GM19351 (cell line): ENCODE measurements around the gene C9.
"Not testable (repeated sequence)": the region's sequence is repeated elsewhere in the genome, so short reads cannot be mapped to it uniquely, and the experiment has no call there.

Experiments used
- ATAC-seq: cut with Tn5 transposase; IDR thresholded peaks from one replicate; pipeline ENCODE4 v1.9.1; 2021; ENCODE audit warnings: mild to moderate bottlenecking, moderate library complexity; ENCODE audit not compliant: unreplicated experiment

Gene C9

GRCh38 chr5:39364367-39364766, at the start of gene C9:
Gene C9, minus strand, starts transcription at chr5:39364495. Its CDS starts 31 bp downstream, at chr5:39364464.
- no peak for ATAC-seq

- no peak for ATAC-seq
These were observed 49.5 kb upstream of the C9 start for GRCh38 chr5:39413771-39414170.

- ATAC-seq, result no peak
These were observed 48.6 kb upstream of the C9 start for GRCh38 chr5:39412721-39413394.

- ATAC-seq, result no peak
These were observed 47.7 kb upstream of the C9 start for GRCh38 chr5:39411985-39412384.

GRCh38 chr5:39411061-39411460, 46.8 kb upstream of the C9 start:
- no peak for ATAC-seq

GRCh38 chr5:39409033-39409432, 44.7 kb upstream of the C9 start:
- ATAC-seq, result no peak

- ATAC-seq, result no peak
These were observed 41.0 kb upstream of the C9 start for GRCh38 chr5:39405083-39405843.

- ATAC-seq, result not testable (repeated sequence)
These were observed 39.5 kb upstream of the C9 start for GRCh38 chr5:39403761-39404160.

GRCh38 chr5:39402140-39402539, 37.8 kb upstream of the C9 start:
- ATAC-seq, result not testable (repeated sequence)

GRCh38 chr5:39400713-39401578, 36.7 kb upstream of the C9 start:
- no peak for ATAC-seq

GRCh38 chr5:39399135-39400036, 35.1 kb upstream of the C9 start:
- ATAC-seq, result no peak

GRCh38 chr5:39396843-39397242, 32.5 kb upstream of the C9 start:
- ATAC-seq, result no peak

- ATAC-seq, result no peak
These were observed 31.2 kb upstream of the C9 start for GRCh38 chr5:39395521-39395920.

- ATAC-seq, result no peak
These were observed 30.7 kb upstream of the C9 start for GRCh38 chr5:39394946-39395345.

- no peak for ATAC-seq
These were observed 26.6 kb upstream of the C9 start for GRCh38 chr5:39390945-39391344.

- ATAC-seq, result no peak
These were observed 23.0 kb upstream of the C9 start for GRCh38 chr5:39387293-39387692.

GRCh38 chr5:39384271-39384670, 20.0 kb upstream of the C9 start:
- no peak for ATAC-seq

GRCh38 chr5:39381376-39381775, 17.1 kb upstream of the C9 start:
- no peak for ATAC-seq

GRCh38 chr5:39379693-39380092, 15.4 kb upstream of the C9 start:
- ATAC-seq, result no peak

GRCh38 chr5:39377613-39378012, 13.3 kb upstream of the C9 start:
- ATAC-seq, result no peak
